K562 (cell line): ENCODE results near the gene MRPL28. TPM values are rescaled to one million over a fixed set of nuclear protein-coding genes. Genes with fewer than 3 reads are reported as not detected.

Source experiments
- ATAC-seq: fragments of 200-7000 bp; cut with Tn5 transposase; 3 replicates; pipeline ENCODE4 v1.9.1; 2020; ENCODE audit warnings: moderate library complexity
- BruUV-seq: library from RNA; stranded (reverse); fragments of 400-500 nt; replicated peaks from 2 replicates; lab custom pipeline; 2021; lab: Mats Ljungman, UMichigan
- CTCF ChIA-PET: fragments of 300-600 bp; formaldehyde crosslinking; extraction: SDS; loops from one replicate; lab custom pipeline; 2021; ENCODE audit warnings: low intra/inter-chr PET ratio; lab: Yijun Ruan, JAX
- POLR2A ChIA-PET: fragments of 300-600, 350-650 bp; sonication (Branson Sonifier 250); formaldehyde crosslinking; extraction: SDS; loops from one replicate; lab custom pipeline; 2021; ENCODE audit warnings: antibody characterized with exemption, inconsistent platforms; lab: Yijun Ruan, JAX
- DNase-seq, 4 experiments: peaks; one replicate each; pipeline versions ENCODE4 v3.0.0 to v3.0.0-alpha.2; 2011 to 2018; ENCODE audit warnings: low spot score in 3 of 4, mixed read lengths in 3 of 4; ENCODE audit errors: extremely low read depth in 1 of 4
- FAIRE-seq: peaks from 2 replicates; lab custom pipeline; 2011; peaks lifted over from hg19 to GRCh38; lab: Jason Lieb, UNC
- H2AFZ ChIP-seq: 2 replicates; pipeline ENCODE4 v1.6.0; 2011; ENCODE audit warnings: low read depth, low read length, control low read depth, inconsistent platforms
- H3K27ac ChIP-seq: fragments of 200-600 bp; 3 replicates; pipeline ENCODE4 v1.8.0; 2011; ENCODE audit warnings: low read depth, mild to moderate bottlenecking, control low read depth, inconsistent platforms, low read length, moderate library complexity, mixed read lengths; ENCODE audit errors: extremely low read depth
- H3K27me3 ChIP-seq, 2 experiments: fragments of 300-600 bp in 1 of 2; 2 replicates in 1 of 2; 3 replicates in 1 of 2; pipeline versions ENCODE4 v1.6.0 to v1.8.0; 2011; ENCODE audit warnings: inconsistent platforms in 2 of 2, low read length in 2 of 2, mild to moderate bottlenecking in 1 of 2, mixed read lengths in 1 of 2, moderate library complexity in 1 of 2; ENCODE audit not compliant: control insufficient read depth in 2 of 2, insufficient read depth in 2 of 2
- H3K36me3 ChIP-seq: fragments of 300-600 bp; 3 replicates; pipeline ENCODE4 v1.8.0; 2011; ENCODE audit warnings: mild to moderate bottlenecking, low read length, inconsistent platforms; ENCODE audit not compliant: control insufficient read depth, insufficient read depth
- H3K4me1 ChIP-seq, 2 experiments: fragments of 200-600 bp in 1 of 2; replicated peaks in 1 of 2; 2 replicates in 1 of 2; 3 replicates in 1 of 2; pipeline versions ENCODE4 v1.5.1 to v1.8.0; 2011; ENCODE audit warnings: inconsistent platforms in 2 of 2, low read length in 2 of 2, mild to moderate bottlenecking in 1 of 2, mixed read lengths in 1 of 2, moderate library complexity in 1 of 2; ENCODE audit not compliant: control insufficient read depth in 2 of 2, insufficient read depth in 2 of 2
- H3K4me2 ChIP-seq: 2 replicates; pipeline ENCODE4 v1.6.1; 2011; ENCODE audit warnings: low read length, control low read depth, inconsistent platforms, mixed read lengths; ENCODE audit not compliant: insufficient read depth
- H3K4me3 ChIP-seq: fragments of 200-600 bp; sonication (generic), shearing (Covaris generic); 2 replicates; pipeline ENCODE4 v1.5.1; 2016; ENCODE audit warnings: control low read depth, inconsistent platforms
- H3K79me2 ChIP-seq: fragments of 200-600 bp; 3 replicates; pipeline ENCODE4 v1.8.0; 2011; ENCODE audit warnings: low read length, inconsistent platforms; ENCODE audit not compliant: control insufficient read depth, insufficient read depth
- H3K9ac ChIP-seq, 2 experiments: 2 replicates each; pipeline versions ENCODE4 v1.6.0 to v1.6.1; 2011; ENCODE audit warnings: low read depth in 2 of 2, low read length in 2 of 2, control low read depth in 1 of 2, inconsistent platforms in 1 of 2, mild to moderate bottlenecking in 1 of 2, mixed read lengths in 1 of 2; ENCODE audit not compliant: insufficient read depth in 1 of 2
- H3K9me1 ChIP-seq: one replicate; pipeline ENCODE4 v1.6.0; 2011; ENCODE audit warnings: inconsistent platforms, mild to moderate bottlenecking, low read length, moderate library complexity; ENCODE audit not compliant: control insufficient read depth, insufficient read depth
- H3K9me3 ChIP-seq: replicated peaks from 2 replicates; pipeline ENCODE4 v1.5.1; 2011; ENCODE audit warnings: low read depth, low read length, inconsistent platforms; ENCODE audit not compliant: control insufficient read depth, insufficient read depth
- H4K20me1 ChIP-seq: replicated peaks from 2 replicates; pipeline ENCODE4 v1.6.1; 2011; ENCODE audit warnings: low read length, inconsistent platforms, mixed read lengths; ENCODE audit not compliant: control insufficient read depth, insufficient read depth
- EZH2 ChIP-seq: IDR thresholded peaks from 2 replicates; pipeline ENCODE4 v1.6.1; 2012; ENCODE audit warnings: low read depth, mild to moderate bottlenecking, inconsistent platforms, low read length, borderline replicate concordance
- MCM2 ChIP-seq: fragments of 450-650 bp; IDR thresholded peaks from 2 replicates; pipeline ENCODE4 v1.6.1; 2017; ENCODE audit warnings: low read depth, mild to moderate bottlenecking
- POLR2G ChIP-seq: fragments of 200-400 bp; formaldehyde crosslinking; IDR thresholded peaks from 2 replicates; pipeline ENCODE4 v1.6.1; 2017; ENCODE audit warnings: low read depth, mild to moderate bottlenecking, antibody characterized with exemption, low read length, moderate library complexity
- PPARD ChIP-seq: fragments of 250-450 bp; sonication (Bioruptor Pico); IDR thresholded peaks from 2 replicates; pipeline ENCODE4 v1.8.0; 2022; ENCODE audit warnings: inconsistent platforms, mild to moderate bottlenecking, moderate library complexity
- RBM22 ChIP-seq: fragments of 200-400 bp; formaldehyde crosslinking; IDR thresholded peaks from 2 replicates; pipeline ENCODE4 v1.6.1; 2018; ENCODE audit warnings: low read length, low read depth; ENCODE audit not compliant: poor library complexity, severe bottlenecking
- SMARCC2 ChIP-seq: fragments of 450-650 bp; IDR thresholded peaks from 2 replicates; pipeline ENCODE4 v1.6.1; 2017; ENCODE audit warnings: antibody characterized with exemption, moderate library complexity, mild to moderate bottlenecking, low read depth
- SMC3 ChIP-seq: conservative IDR thresholded peaks from 2 replicates; pipeline ENCODE4 v1.6.1; 2011; ENCODE audit warnings: low read depth, low read length, improper control_type of control experiment; ENCODE audit not compliant: insufficient read depth
- SNIP1 ChIP-seq: fragments of 450-650 bp; IDR thresholded peaks from 2 replicates; pipeline ENCODE4 v1.7.1; 2017; ENCODE audit warnings: low read depth, mild to moderate bottlenecking
- SNRNP70 ChIP-seq: fragments of 200-400 bp; formaldehyde crosslinking; optimal IDR thresholded peaks from 2 replicates; pipeline ENCODE3; 2017; ENCODE audit warnings: low read depth, low read length
- SRF ChIP-seq, 2 experiments: fragments of 250-450, 450-650 bp in 1 of 2; sonication (Bioruptor Pico) in 1 of 2; sonication (generic) in 1 of 2; formaldehyde crosslinking; IDR thresholded peaks; 2 replicates each; pipeline versions ENCODE4 v1.5.0 to v1.5.1; 2020 to 2022; ENCODE audit warnings: mild to moderate bottlenecking in 1 of 2, missing genetic modification reagents in 1 of 2
- TEAD4 ChIP-seq, 2 experiments: sonication (generic) in 1 of 2; formaldehyde crosslinking in 1 of 2; IDR thresholded peaks; 2 replicates each; pipeline versions ENCODE4 v1.6.1 to v1.8.0; 2012 to 2022; ENCODE audit warnings: borderline replicate concordance in 1 of 2, inconsistent platforms in 1 of 2, low read length in 1 of 2, mild to moderate bottlenecking in 1 of 2, missing genetic modification reagents in 1 of 2
- WGBS: fragments of 100-300 bp; shearing (Covaris generic); methylation state at CpG from one replicate; pipeline ENCODE4 v1.1.6; 2016; ENCODE audit warnings: low coverage, mixed read lengths; ENCODE audit not compliant: insufficient coverage; ENCODE audit errors: missing lambda C conversion rate; 5-methylcytosine and 5-hydroxymethylcytosine counted together
- in situ Hi-C: fragments of 300-500 bp; cut with MboI; formaldehyde crosslinking; loops from 4 replicates; pipeline ENCODE4 v1.15.0; 2018; ENCODE audit warnings: inconsistent platforms, mixed read lengths
- intact Hi-C: fragments of 100-400 bp; cut with micrococcal nuclease; formaldehyde crosslinking; loops from 2 replicates; pipeline ENCODE4 v1.14.2; 2022
- polyA plus RNA-seq, 8 experiments: library from polyadenylated mRNA; depleted of rRNA in 4 of 8; stranded (reverse) in 5 of 8; unstranded in 3 of 8; fragments of >200 nt; fragmentation: Nextera tagmentation in 2 of 8; fragmentation: Illumina TruSeq in 1 of 8; extraction: Ambion mirVana in 2 of 8; extraction: Trizol in 1 of 8; gene quantifications; 2 replicates each; pipeline versions ENCODE4 v1.2.1 to v1.2.3, GENCODE V29; 2011 to 2014; ENCODE audit warnings: inconsistent platforms in 1 of 8, missing spikeins in 1 of 8
- total RNA-seq, 7 experiments: library from RNA; depleted of rRNA in 6 of 7; stranded (reverse); fragments of >200 nt in 6 of 7; fragmentation: Illumina TruSeq in 2 of 7; extraction: Trizol in 2 of 7; gene quantifications; 2 replicates each; pipeline versions ENCODE4 v1.2.1 to v1.2.3, GENCODE V29; 2011 to 2021; ENCODE audit warnings: low replicate concordance in 1 of 7
- TF ChIP-seq, protein P1 (sequence below), 2 experiments: fragments of 150-350 bp in 1 of 2; IDR thresholded peaks; 2 replicates each; pipeline ENCODE4 v1.6.1; 2012 to 2016; ENCODE audit warnings: low read depth in 2 of 2, low read length in 2 of 2, mild to moderate bottlenecking in 1 of 2, moderate library complexity in 1 of 2
- TF ChIP-seq, protein P2 (sequence below): fragments of 450-650 bp; conservative IDR thresholded peaks from 2 replicates; pipeline ENCODE4 v1.6.1; 2016; ENCODE audit warnings: missing genetic modification characterization, low read depth, mild to moderate bottlenecking, control low read depth, missing compliant biosample characterization
- TF ChIP-seq, protein P3 (sequence below): fragments of 450-650 bp; formaldehyde crosslinking; IDR thresholded peaks from 2 replicates; pipeline ENCODE4 v1.4.0; 2020; ENCODE audit warnings: mild to moderate bottlenecking, moderate library complexity

MRPL28 gene
- total and polyA plus RNA-seq, 9 of the 15 experiments (the other 6 are each of a cell fraction or from before 2014, with no cell fraction given) = 2.5 to 323 (median 175) TPM

DNA sequence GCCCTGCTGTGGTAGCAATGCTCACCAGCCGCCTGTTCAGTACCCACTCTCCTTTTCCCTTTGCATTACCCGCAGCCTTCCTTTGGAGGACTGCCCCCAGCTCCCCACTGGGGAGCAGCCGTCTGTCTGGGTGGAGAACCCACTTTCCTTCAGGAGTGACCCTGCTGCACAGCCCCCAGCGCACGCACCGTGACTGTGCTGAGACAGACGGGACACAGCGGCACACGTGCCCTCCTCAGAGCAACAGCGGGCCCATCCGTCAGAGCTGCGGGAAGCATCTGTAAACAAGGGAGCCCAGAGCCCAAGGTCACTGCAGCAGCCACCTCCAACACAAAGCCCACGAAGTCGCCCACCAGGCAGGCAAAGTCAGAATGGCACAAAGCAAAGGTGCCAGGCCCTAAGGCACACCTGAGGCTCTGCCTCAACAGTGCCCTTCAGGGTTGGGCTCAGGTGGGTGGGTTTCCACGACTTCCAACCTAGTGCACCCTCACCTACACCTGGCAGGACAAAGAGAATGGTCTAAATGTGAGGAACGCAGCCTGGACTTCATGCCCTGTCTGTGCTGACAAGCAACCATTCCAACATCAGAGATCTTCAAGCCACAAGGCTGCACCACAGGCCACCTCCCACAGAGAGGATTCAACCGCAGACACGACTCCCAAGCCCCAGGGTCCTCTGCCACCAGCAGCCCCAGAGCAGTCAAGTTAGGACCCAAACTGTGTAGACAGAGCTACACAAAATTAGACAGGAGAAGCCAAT is 27.7 kb downstream of the MRPL28 start:
- H2AFZ ChIP-seq = no peak overlapping the region
- BruUV-seq = no TSS peak
- H3K27ac ChIP-seq = peak overlapping the region; percentile 28; the same call in 1 of the 3 replicates
- peaks cover 18 to 41% of the 10 kb centered on the region in 2 experiments; a peak in 4 of 5 replicates for H3K4me1 ChIP-seq
- in situ Hi-C loops = no loop called here
- peaks cover 22% of the 10 kb centered on the region for H4K20me1 ChIP-seq
- H3K79me2 ChIP-seq = peaks cover 96% of the 10 kb centered on the region
- 89% methylated on average over 15 of the region's 18 CpGs for WGBS
- DNase-seq = peak in 1 of 4 experiments; percentile 11
- no peak for ATAC-seq
- peak overlapping the region in 1 of 2 experiments; percentile 61; a peak in 2 of 4 replicates for H3K9ac ChIP-seq
- peaks cover 3% of the 10 kb centered on the region for H3K9me1 ChIP-seq
- ChIA-PET CTCF (no interaction called here), POLR2A (interaction anchor here (0.5 to 1.8 kb wide), 5 partner anchors 9 to 103 kb away, joined by 3 to 12 read pairs (median 3); no protein-coding TSS in a partner anchor)
- H3K9me3 ChIP-seq = 0 out of 2 replicates have a peak, but pooled peaks cover 1% of the 10 kb centered on the region
- H3K27me3 ChIP-seq = no peaks in the 10 kb centered on the region
- H3K4me3 ChIP-seq = no peak overlapping the region
- H3K36me3 ChIP-seq = peaks cover 63% of the 10 kb centered on the region
- intact Hi-C loops = no loop called here
- no peak overlapping the region for H3K4me2 ChIP-seq
- no peak for FAIRE-seq
- TF ChIP-seq POLR2G = peak; percentile 49; the same call in 1 of the 2 replicates
- TF ChIP-seq SNRNP70 = no peak
- TF ChIP-seq MCM2 = no peak
- TF ChIP-seq SNIP1 = no peak
- TF ChIP-seq, protein P1, sequence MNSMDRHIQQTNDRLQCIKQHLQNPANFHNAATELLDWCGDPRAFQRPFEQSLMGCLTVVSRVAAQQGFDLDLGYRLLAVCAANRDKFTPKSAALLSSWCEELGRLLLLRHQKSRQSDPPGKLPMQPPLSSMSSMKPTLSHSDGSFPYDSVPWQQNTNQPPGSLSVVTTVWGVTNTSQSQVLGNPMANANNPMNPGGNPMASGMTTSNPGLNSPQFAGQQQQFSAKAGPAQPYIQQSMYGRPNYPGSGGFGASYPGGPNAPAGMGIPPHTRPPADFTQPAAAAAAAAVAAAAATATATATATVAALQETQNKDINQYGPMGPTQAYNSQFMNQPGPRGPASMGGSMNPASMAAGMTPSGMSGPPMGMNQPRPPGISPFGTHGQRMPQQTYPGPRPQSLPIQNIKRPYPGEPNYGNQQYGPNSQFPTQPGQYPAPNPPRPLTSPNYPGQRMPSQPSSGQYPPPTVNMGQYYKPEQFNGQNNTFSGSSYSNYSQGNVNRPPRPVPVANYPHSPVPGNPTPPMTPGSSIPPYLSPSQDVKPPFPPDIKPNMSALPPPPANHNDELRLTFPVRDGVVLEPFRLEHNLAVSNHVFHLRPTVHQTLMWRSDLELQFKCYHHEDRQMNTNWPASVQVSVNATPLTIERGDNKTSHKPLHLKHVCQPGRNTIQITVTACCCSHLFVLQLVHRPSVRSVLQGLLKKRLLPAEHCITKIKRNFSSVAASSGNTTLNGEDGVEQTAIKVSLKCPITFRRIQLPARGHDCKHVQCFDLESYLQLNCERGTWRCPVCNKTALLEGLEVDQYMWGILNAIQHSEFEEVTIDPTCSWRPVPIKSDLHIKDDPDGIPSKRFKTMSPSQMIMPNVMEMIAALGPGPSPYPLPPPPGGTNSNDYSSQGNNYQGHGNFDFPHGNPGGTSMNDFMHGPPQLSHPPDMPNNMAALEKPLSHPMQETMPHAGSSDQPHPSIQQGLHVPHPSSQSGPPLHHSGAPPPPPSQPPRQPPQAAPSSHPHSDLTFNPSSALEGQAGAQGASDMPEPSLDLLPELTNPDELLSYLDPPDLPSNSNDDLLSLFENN (IDR thresholded peaks at IDR 0.05; ENCODE audit: low read depth in 2 of 2, low read length in 2 of 2) = no peak
- TF ChIP-seq EZH2 = no peak
- TF ChIP-seq, protein P2, sequence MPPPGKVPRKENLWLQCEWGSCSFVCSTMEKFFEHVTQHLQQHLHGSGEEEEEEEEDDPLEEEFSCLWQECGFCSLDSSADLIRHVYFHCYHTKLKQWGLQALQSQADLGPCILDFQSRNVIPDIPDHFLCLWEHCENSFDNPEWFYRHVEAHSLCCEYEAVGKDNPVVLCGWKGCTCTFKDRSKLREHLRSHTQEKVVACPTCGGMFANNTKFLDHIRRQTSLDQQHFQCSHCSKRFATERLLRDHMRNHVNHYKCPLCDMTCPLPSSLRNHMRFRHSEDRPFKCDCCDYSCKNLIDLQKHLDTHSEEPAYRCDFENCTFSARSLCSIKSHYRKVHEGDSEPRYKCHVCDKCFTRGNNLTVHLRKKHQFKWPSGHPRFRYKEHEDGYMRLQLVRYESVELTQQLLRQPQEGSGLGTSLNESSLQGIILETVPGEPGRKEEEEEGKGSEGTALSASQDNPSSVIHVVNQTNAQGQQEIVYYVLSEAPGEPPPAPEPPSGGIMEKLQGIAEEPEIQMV (tag) = no peak
- TF ChIP-seq, protein P3, sequence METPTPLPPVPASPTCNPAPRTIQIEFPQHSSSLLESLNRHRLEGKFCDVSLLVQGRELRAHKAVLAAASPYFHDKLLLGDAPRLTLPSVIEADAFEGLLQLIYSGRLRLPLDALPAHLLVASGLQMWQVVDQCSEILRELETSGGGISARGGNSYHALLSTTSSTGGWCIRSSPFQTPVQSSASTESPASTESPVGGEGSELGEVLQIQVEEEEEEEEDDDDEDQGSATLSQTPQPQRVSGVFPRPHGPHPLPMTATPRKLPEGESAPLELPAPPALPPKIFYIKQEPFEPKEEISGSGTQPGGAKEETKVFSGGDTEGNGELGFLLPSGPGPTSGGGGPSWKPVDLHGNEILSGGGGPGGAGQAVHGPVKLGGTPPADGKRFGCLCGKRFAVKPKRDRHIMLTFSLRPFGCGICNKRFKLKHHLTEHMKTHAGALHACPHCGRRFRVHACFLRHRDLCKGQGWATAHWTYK (CRISPR knock-in tag) = no peak
- no peak for TF ChIP-seq SRF (CRISPR knock-in tag; IDR thresholded peaks at IDR 0.05)
- no peak for TF ChIP-seq PPARD (CRISPR knock-in tag)
- no peak for TF ChIP-seq TEAD4 (IDR thresholded peaks at IDR 0.05; ENCODE audit: low read length)
- no peak for TF ChIP-seq TEAD4 (CRISPR knock-in tag; IDR thresholded peaks at IDR 0.05; ENCODE audit: borderline replicate concordance)
- no peak for TF ChIP-seq RBM22
- 0 out of 2 replicates have a peak, but pooled peaks have one; percentile 2 for TF ChIP-seq SMC3
- TF ChIP-seq SMARCC2 = no peak
